H1 (cell line): ENCODE results near the gene NR3C2. TPM values are rescaled to one million over a fixed set of nuclear protein-coding genes. Genes with fewer than 3 reads are reported as not detected.

Experiments used
- CTCF ChIA-PET: fragments of 300-600 bp; sonication (Branson Sonifier 250); formaldehyde crosslinking; loops from one replicate; lab custom pipeline; 2021; ENCODE audit not compliant: partially characterized antibody; lab: Charles Lee
- POLR2A ChIA-PET: fragments of 300-600 bp; sonication (Branson Sonifier 250); formaldehyde crosslinking; loops from one replicate; lab custom pipeline; 2021; ENCODE audit warnings: inconsistent platforms; ENCODE audit not compliant: partially characterized antibody; lab: Charles Lee
- DNase-seq, 2 experiments: peaks; one replicate each; pipeline versions ENCODE4 v3.0.0 to v3.0.0-alpha.2; 2010 to 2022; ENCODE audit warnings: low spot score in 2 of 2, low read depth in 1 of 2, mixed read lengths in 1 of 2
- FAIRE-seq: peaks from 2 replicates; lab custom pipeline; 2011; peaks lifted over from hg19 to GRCh38; lab: Jason Lieb, UNC
- H2AFZ ChIP-seq: 2 replicates; pipeline ENCODE4 v1.8.1; 2012; ENCODE audit warnings: low read length, inconsistent platforms
- H2AK5ac ChIP-seq: 2 replicates; pipeline ENCODE4 v1.6.1; 2013; ENCODE audit warnings: low read depth, low read length
- H2BK120ac ChIP-seq: replicated peaks from 2 replicates; pipeline ENCODE3; 2013; ENCODE audit warnings: low read depth, low read length, inconsistent platforms
- H2BK12ac ChIP-seq: 2 replicates; pipeline ENCODE4 v1.6.1; 2013; ENCODE audit warnings: low read depth, low read length
- H2BK15ac ChIP-seq: 2 replicates; pipeline ENCODE4 v1.6.1; 2013; ENCODE audit warnings: low read length
- H2BK20ac ChIP-seq: 2 replicates; pipeline ENCODE4 v1.6.1; 2013; ENCODE audit warnings: low read length
- H2BK5ac ChIP-seq: 2 replicates; pipeline ENCODE4 v1.6.1; 2013; ENCODE audit warnings: low read depth, low read length
- H3K14ac ChIP-seq: 2 replicates; pipeline ENCODE4 v1.6.1; 2013; ENCODE audit warnings: inconsistent platforms; ENCODE audit not compliant: insufficient read length
- H3K18ac ChIP-seq: 2 replicates; pipeline ENCODE4 v1.6.1; 2013; ENCODE audit warnings: low read length; ENCODE audit errors: extremely low read depth
- H3K23ac ChIP-seq: 2 replicates; pipeline ENCODE4 v1.6.1; 2013; ENCODE audit warnings: inconsistent platforms; ENCODE audit not compliant: insufficient read length
- H3K23me2 ChIP-seq: 2 replicates; pipeline ENCODE4 v1.6.1; 2013; ENCODE audit warnings: low read depth, low read length
- H3K27ac ChIP-seq: 2 replicates; pipeline ENCODE4 v1.6.1; 2011; ENCODE audit warnings: low read depth, low read length, inconsistent platforms
- H3K27me3 ChIP-seq, 4 experiments: replicated peaks in 1 of 4; 1 replicate in 1 of 4; 2 replicates in 3 of 4; pipeline versions ENCODE4 v1.6.1 to v1.8.1; 2011 to 2013; ENCODE audit warnings: low read length in 3 of 4, mild to moderate bottlenecking in 3 of 4, inconsistent platforms in 2 of 4, mixed read lengths in 2 of 4, moderate library complexity in 1 of 4; ENCODE audit not compliant: control insufficient read depth in 3 of 4, insufficient read depth in 3 of 4; ENCODE audit errors: extremely low read depth in 1 of 4
- H3K36me3 ChIP-seq, 4 experiments: 2 replicates each; pipeline versions ENCODE4 v1.6.1 to v1.8.1; 2011 to 2013; ENCODE audit warnings: mild to moderate bottlenecking in 4 of 4, low read length in 3 of 4, moderate library complexity in 2 of 4, control low read depth in 1 of 4, inconsistent platforms in 1 of 4; ENCODE audit not compliant: insufficient read depth in 4 of 4, control insufficient read depth in 2 of 4
- H3K4ac ChIP-seq: replicated peaks from 2 replicates; pipeline ENCODE3; 2013; ENCODE audit warnings: low read length, low read depth, mixed read lengths, inconsistent platforms; ENCODE audit not compliant: insufficient read length
- H3K4me1 ChIP-seq, 4 experiments: replicated peaks in 1 of 4; 1 replicate in 1 of 4; 2 replicates in 3 of 4; pipeline versions ENCODE4 v1.6.1 to v1.8.1; 2011 to 2013; ENCODE audit warnings: low read length in 3 of 4, inconsistent platforms in 2 of 4, mixed read lengths in 1 of 4; ENCODE audit not compliant: insufficient read depth in 4 of 4, control insufficient read depth in 3 of 4
- H3K4me2 ChIP-seq, 2 experiments: 2 replicates each; pipeline versions ENCODE4 v1.6.1 to v1.8.1; 2011 to 2013; ENCODE audit warnings: low read depth in 2 of 2, low read length in 2 of 2, control low read depth in 1 of 2, inconsistent platforms in 1 of 2, mild to moderate bottlenecking in 1 of 2; ENCODE audit not compliant: insufficient read depth in 1 of 2
- H3K4me3 ChIP-seq, 4 experiments: fragments of 200-600, 300-600 bp in 1 of 4; sonication (generic), shearing (Covaris generic), sonication (Bioruptor Twin) in 1 of 4; 2 replicates each; pipeline versions ENCODE4 v1.5.1 to v1.8.1; 2011 to 2016; ENCODE audit warnings: low read length in 4 of 4, low read depth in 3 of 4, control low read depth in 2 of 4, inconsistent platforms in 2 of 4, mild to moderate bottlenecking in 2 of 4, mixed read lengths in 1 of 4, moderate library complexity in 1 of 4; ENCODE audit not compliant: insufficient read depth in 2 of 4; ENCODE audit errors: extremely low read depth in 1 of 4
- H3K56ac ChIP-seq: replicated peaks from 2 replicates; pipeline ENCODE3; 2013; ENCODE audit warnings: low read depth, mild to moderate bottlenecking, mixed read lengths, low read length, inconsistent platforms; ENCODE audit not compliant: insufficient read length
- H3K79me1 ChIP-seq: 2 replicates; pipeline ENCODE4 v1.6.1; 2013; ENCODE audit warnings: low read depth, low read length, control low read depth
- H3K79me2 ChIP-seq, 2 experiments: 2 replicates each; pipeline versions ENCODE4 v1.6.1 to v1.8.1; 2012 to 2013; ENCODE audit warnings: low read length in 2 of 2, mild to moderate bottlenecking in 2 of 2, inconsistent platforms in 1 of 2; ENCODE audit not compliant: insufficient read depth in 2 of 2, control insufficient read depth in 1 of 2
- H3K9ac ChIP-seq, 4 experiments: replicated peaks in 1 of 4; 1 replicate in 1 of 4; 2 replicates in 3 of 4; pipeline versions ENCODE4 v1.6.1 to v1.8.1; 2011 to 2013; ENCODE audit warnings: low read depth in 3 of 4, low read length in 3 of 4, control low read depth in 2 of 4, mild to moderate bottlenecking in 2 of 4, moderate library complexity in 2 of 4, inconsistent platforms in 1 of 4; ENCODE audit errors: extremely low read depth in 1 of 4
- H3K9me3 ChIP-seq, 2 experiments: 2 replicates each; pipeline versions ENCODE4 v1.6.1 to v1.8.1; 2012 to 2013; ENCODE audit warnings: mild to moderate bottlenecking in 2 of 2, moderate library complexity in 2 of 2, control low read depth in 1 of 2, inconsistent platforms in 1 of 2, low read depth in 1 of 2, low read length in 1 of 2, mixed read lengths in 1 of 2; ENCODE audit not compliant: insufficient read depth in 2 of 2
- H4K20me1 ChIP-seq, 2 experiments: replicated peaks in 1 of 2; 2 replicates each; pipeline versions ENCODE3 to v1.8.1; 2011 to 2013; ENCODE audit warnings: inconsistent platforms in 2 of 2, low read length in 2 of 2, mild to moderate bottlenecking in 1 of 2; ENCODE audit not compliant: insufficient read depth in 2 of 2, control insufficient read depth in 1 of 2
- H4K5ac ChIP-seq: 2 replicates; pipeline ENCODE4 v1.6.1; 2013; ENCODE audit warnings: low read length, low read depth, mixed read lengths, inconsistent platforms; ENCODE audit not compliant: insufficient read length
- H4K8ac ChIP-seq: 2 replicates; pipeline ENCODE4 v1.8.0; 2013; ENCODE audit warnings: mild to moderate bottlenecking, moderate library complexity, low read length, inconsistent platforms; ENCODE audit not compliant: insufficient read depth; ENCODE audit errors: extremely low read depth
- H4K91ac ChIP-seq: replicated peaks from 2 replicates; pipeline ENCODE3; 2013; ENCODE audit warnings: low read length, mixed read lengths, inconsistent platforms; ENCODE audit not compliant: insufficient read length
- CHD2 ChIP-seq: IDR thresholded peaks from 2 replicates; pipeline ENCODE4 v1.6.1; 2012; ENCODE audit warnings: low read length, improper control_type of control experiment
- CREB1 ChIP-seq: IDR thresholded peaks from 2 replicates; pipeline ENCODE4 v1.6.1; 2012; ENCODE audit warnings: inconsistent platforms
- EZH2 ChIP-seq: fragments of 200-600 bp; sonication (generic); IDR thresholded peaks from 2 replicates; pipeline ENCODE4 v1.7.1; 2012; ENCODE audit warnings: low read depth, mild to moderate bottlenecking, moderate library complexity, low read length, inconsistent platforms; ENCODE audit not compliant: severe bottlenecking
- FOSL1 ChIP-seq: IDR thresholded peaks from 2 replicates; pipeline ENCODE4 v1.6.1; 2011; ENCODE audit warnings: mild to moderate bottlenecking, low read depth, low read length, moderate library complexity; ENCODE audit not compliant: insufficient read depth
- KDM5A ChIP-seq: fragments of 200-600 bp; IDR thresholded peaks from 2 replicates; pipeline ENCODE4 v1.7.1; 2012; ENCODE audit warnings: mild to moderate bottlenecking, low read length, inconsistent platforms, mixed read lengths
- WGBS, 2 experiments: shearing (Covaris generic) in 1 of 2; methylation state at CpG; one replicate each; pipeline versions ENCODE4 v1.1.6 to v1.1.7; 2013 to 2015; ENCODE audit warnings: low lambda C conversion rate in 2 of 2, mixed read lengths in 2 of 2, inconsistent platforms in 1 of 2, low coverage in 1 of 2, missing lambda C conversion rate in 1 of 2; ENCODE audit not compliant: insufficient replicate concordance in 2 of 2, insufficient coverage in 1 of 2, insufficient read length in 1 of 2; ENCODE audit errors: extremely low coverage in 1 of 2, missing lambda C conversion rate in 1 of 2; 5-methylcytosine and 5-hydroxymethylcytosine counted together
- polyA plus RNA-seq, 7 experiments: library from polyadenylated mRNA; depleted of rRNA in 3 of 7; stranded (reverse) in 5 of 7; unstranded in 2 of 7; fragments of >200 nt in 5 of 7; fragments of 200-250 nt in 2 of 7; gene quantifications; 1 replicate in 5 of 7; 2 replicates in 1 of 7; 4 replicates in 1 of 7; pipeline versions ENCODE4 v1.2.1 to v1.2.3, GENCODE V29; 2011 to 2013; ENCODE audit warnings: missing spikeins in 2 of 7, mixed read lengths in 2 of 7
- total RNA-seq: library from RNA; stranded (reverse); fragmentation: NEBNext Ultra II Directional; extraction: Animal tissue kit (Norgen Biotek cat#: 25700); gene quantifications from 2 replicates; pipeline ENCODE4 v1.2.1, GENCODE V29; 2021

NR3C2 gene
- total and polyA plus RNA-seq, 2 of the 8 experiments (the other 6 are each of a cell fraction or from before 2014, with no cell fraction given): 0.80 to 3.9 TPM

DNA sequence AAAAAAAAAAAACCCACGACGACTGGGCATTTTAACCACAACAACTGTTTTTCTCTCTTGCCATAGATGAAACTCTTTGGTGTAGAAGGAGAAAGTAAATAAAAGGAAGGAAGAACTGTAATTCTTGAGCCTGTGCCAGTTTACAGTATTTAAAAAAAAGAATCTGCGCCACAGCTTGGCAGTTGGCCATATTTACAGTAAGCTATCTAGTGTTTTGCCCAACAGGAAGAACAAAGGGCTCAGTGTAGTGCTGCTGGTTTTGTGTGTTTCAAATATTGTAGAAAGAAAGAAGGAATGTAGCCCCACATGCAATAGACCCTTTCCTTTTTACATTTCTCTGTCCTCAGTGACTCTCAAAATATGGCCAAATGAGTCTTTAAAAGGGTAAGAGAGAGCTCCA, 66.1 kb downstream of the NR3C2 start:
- no peak for FAIRE-seq
- no peak overlapping the region for H3K4me2 ChIP-seq
- CTCF ChIA-PET: no interaction called here

More for the DNA sequence above, 66.1 kb downstream of the NR3C2 start:
- DNase-seq: no peak
- H3K4me3 ChIP-seq: no peak overlapping the region
- no peak overlapping the region for H2AK5ac ChIP-seq
- no peak overlapping the region for H4K91ac ChIP-seq
- H2BK5ac ChIP-seq: no peak overlapping the region
- H2BK120ac ChIP-seq: no peak overlapping the region
- H3K9ac ChIP-seq: no peak overlapping the region
- POLR2A ChIA-PET: no interaction called here
- no peaks in the 10 kb centered on the region for H3K4me1 ChIP-seq
- H3K79me1 ChIP-seq: no peaks in the 10 kb centered on the region
- no peaks in the 10 kb centered on the region for H3K27me3 ChIP-seq
- H2BK12ac ChIP-seq: no peak overlapping the region
- 100% methylated on average over 2 of the region's 3 CpGs; no CpG with 5 or more reads in 1 of the 2 experiments for WGBS, 2 experiments
- H4K8ac ChIP-seq: no peak overlapping the region
- TF ChIP-seq KDM5A: no peak
- TF ChIP-seq EZH2: no peak
- TF ChIP-seq CHD2: no peak
- no peak for TF ChIP-seq CREB1
- TF ChIP-seq FOSL1: no peak
- H3K36me3 ChIP-seq: no peaks in the 10 kb centered on the region
- no peaks in the 10 kb centered on the region for H4K20me1 ChIP-seq
- no peak overlapping the region for H3K56ac ChIP-seq
- H3K14ac ChIP-seq: no peak overlapping the region
- H2BK15ac ChIP-seq: no peak overlapping the region
- H4K5ac ChIP-seq: no peak overlapping the region
- no peak overlapping the region for H3K18ac ChIP-seq
- no peaks in the 10 kb centered on the region for H3K79me2 ChIP-seq
- no peak overlapping the region for H3K27ac ChIP-seq
- H2AFZ ChIP-seq: no peak overlapping the region
- H2BK20ac ChIP-seq: no peak overlapping the region
- no peaks in the 10 kb centered on the region for H3K9me3 ChIP-seq
- H3K23me2 ChIP-seq: no peaks in the 10 kb centered on the region
- no peak overlapping the region for H3K23ac ChIP-seq
- no peak overlapping the region for H3K4ac ChIP-seq
